ENCODE results near the gene ZNF598.
A peak's percentile ranks its signal among the peaks of the same experiment; 100 is the strongest.

ZNF598 gene

GRCh38 chr16:1981398-1981836, 28.2 kb downstream of the ZNF598 start, which contains the start of gene NOXO1:
Gene NOXO1 (minus strand): TSS chr16:1981469. CDS start chr16:1981179, 290 bp downstream.
- Histone ChIP-seq H3K27me3 (ENCODE audit: control insufficient read depth, insufficient read depth, low read length) (peaks cover 41% of the 10 kb centered on the region), H3K36me3 (ENCODE audit: control insufficient read depth, low read depth, low read length) (peaks cover 15% of the 10 kb centered on the region), H3K27ac (ENCODE audit: low read length) (no peak within 1 kb of the TSS), H3K4me3 (ENCODE audit: low read length) (no peak within 1 kb of the TSS), H3K9ac (ENCODE audit: low read length) (no peak within 1 kb of the TSS), H3K9me3 (ENCODE audit: control insufficient read depth, low read depth, low read length) (no peaks in the 10 kb centered on the region), H3K4me1 (ENCODE audit: control insufficient read depth, low read depth, low read length) (peaks cover 13% of the 10 kb centered on the region)

GRCh38 chr16:1980770-1981087, 28.9 kb downstream of the ZNF598 start:
- no peak overlapping the region for H3K27ac ChIP-seq (ENCODE audit: low read length)
- H3K4me3 ChIP-seq (ENCODE audit: low read length), result no peak overlapping the region
- peaks cover 41% of the 10 kb centered on the region for H3K27me3 ChIP-seq (ENCODE audit: control insufficient read depth, insufficient read depth, low read length)
- no peaks in the 10 kb centered on the region for H3K9me3 ChIP-seq (ENCODE audit: control insufficient read depth, low read depth, low read length)
- peaks cover 15% of the 10 kb centered on the region for H3K36me3 ChIP-seq (ENCODE audit: control insufficient read depth, low read depth, low read length)
- H3K4me1 ChIP-seq (ENCODE audit: control insufficient read depth, low read depth, low read length), result peaks cover 13% of the 10 kb centered on the region
- no peak overlapping the region for H3K9ac ChIP-seq (ENCODE audit: low read length)

- peak overlapping the region; percentile 30 for H3K4me3 ChIP-seq (ENCODE audit: low read length)
- H3K9ac ChIP-seq (ENCODE audit: low read length), result no peak overlapping the region
- H3K27me3 ChIP-seq (ENCODE audit: control insufficient read depth, insufficient read depth, low read length), result peaks cover 41% of the 10 kb centered on the region
- no peak overlapping the region for H3K27ac ChIP-seq (ENCODE audit: low read length)
- peaks cover 19% of the 10 kb centered on the region for H3K36me3 ChIP-seq (ENCODE audit: control insufficient read depth, low read depth, low read length)
- H3K4me1 ChIP-seq (ENCODE audit: control insufficient read depth, low read depth, low read length), result peaks cover 13% of the 10 kb centered on the region
- H3K9me3 ChIP-seq (ENCODE audit: control insufficient read depth, low read depth, low read length), result no peaks in the 10 kb centered on the region
Measured at GRCh38 chr16:1980030-1980769, 29.4 kb downstream of the ZNF598 start.

- H3K4me3 ChIP-seq (ENCODE audit: low read length), result peak overlapping the region; percentile 30
Measured at GRCh38 chr16:1979271-1980029, 30.2 kb downstream of the ZNF598 start.

GRCh38 chr16:1978476-1979120, 31.0 kb downstream of the ZNF598 start:
- no peak overlapping the region for H3K9ac ChIP-seq (ENCODE audit: low read length)
- H3K27ac ChIP-seq (ENCODE audit: low read length), result no peak overlapping the region
- peak overlapping the region; percentile 30 for H3K4me3 ChIP-seq (ENCODE audit: low read length)
- H3K4me1 ChIP-seq (ENCODE audit: control insufficient read depth, low read depth, low read length), result peaks cover 13% of the 10 kb centered on the region
- peaks cover 28% of the 10 kb centered on the region for H3K36me3 ChIP-seq (ENCODE audit: control insufficient read depth, low read depth, low read length)
- H3K9me3 ChIP-seq (ENCODE audit: control insufficient read depth, low read depth, low read length), result no peaks in the 10 kb centered on the region
- peaks cover 41% of the 10 kb centered on the region for H3K27me3 ChIP-seq (ENCODE audit: control insufficient read depth, insufficient read depth, low read length)

More at GRCh38 chr16:1979271-1980029, 30.2 kb downstream of the ZNF598 start:
- Histone ChIP-seq H3K4me1 (ENCODE audit: control insufficient read depth, low read depth, low read length) (peaks cover 13% of the 10 kb centered on the region), H3K9ac (ENCODE audit: low read length) (no peak overlapping the region), H3K36me3 (ENCODE audit: control insufficient read depth, low read depth, low read length) (peaks cover 26% of the 10 kb centered on the region), H3K27ac (ENCODE audit: low read length) (no peak overlapping the region), H3K27me3 (ENCODE audit: control insufficient read depth, insufficient read depth, low read length) (peaks cover 41% of the 10 kb centered on the region), H3K9me3 (ENCODE audit: control insufficient read depth, low read depth, low read length) (no peaks in the 10 kb centered on the region)

GRCh38 chr16:1977875-1978268, 31.7 kb downstream of the ZNF598 start:
- Histone ChIP-seq H3K27me3 (ENCODE audit: control insufficient read depth, insufficient read depth, low read length) (peaks cover 37% of the 10 kb centered on the region), H3K9ac (ENCODE audit: low read length) (no peak overlapping the region), H3K4me1 (ENCODE audit: control insufficient read depth, low read depth, low read length) (peaks cover 9% of the 10 kb centered on the region), H3K4me3 (ENCODE audit: low read length) (no peak overlapping the region), H3K36me3 (ENCODE audit: control insufficient read depth, low read depth, low read length) (peaks cover 28% of the 10 kb centered on the region), H3K9me3 (ENCODE audit: control insufficient read depth, low read depth, low read length) (no peaks in the 10 kb centered on the region), H3K27ac (ENCODE audit: low read length) (no peak overlapping the region)

- Histone ChIP-seq H3K27ac (ENCODE audit: low read length) (no peak overlapping the region), H3K27me3 (ENCODE audit: control insufficient read depth, insufficient read depth, low read length) (peaks cover 30% of the 10 kb centered on the region), H3K4me3 (ENCODE audit: low read length) (no peak overlapping the region), H3K9me3 (ENCODE audit: control insufficient read depth, low read depth, low read length) (no peaks in the 10 kb centered on the region), H3K36me3 (ENCODE audit: control insufficient read depth, low read depth, low read length) (peaks cover 28% of the 10 kb centered on the region), H3K9ac (ENCODE audit: low read length) (no peak overlapping the region), H3K4me1 (ENCODE audit: control insufficient read depth, low read depth, low read length) (peaks cover 9% of the 10 kb centered on the region)
Measured at GRCh38 chr16:1976951-1977874, 32.4 kb downstream of the ZNF598 start.

- Histone ChIP-seq H3K4me1 (ENCODE audit: control insufficient read depth, low read depth, low read length) (peaks cover 9% of the 10 kb centered on the region), H3K9ac (ENCODE audit: low read length) (no peak overlapping the region), H3K27ac (ENCODE audit: low read length) (no peak overlapping the region), H3K27me3 (ENCODE audit: control insufficient read depth, insufficient read depth, low read length) (peaks cover 20% of the 10 kb centered on the region), H3K9me3 (ENCODE audit: control insufficient read depth, low read depth, low read length) (no peaks in the 10 kb centered on the region), H3K4me3 (ENCODE audit: low read length) (no peak overlapping the region), H3K36me3 (ENCODE audit: control insufficient read depth, low read depth, low read length) (peaks cover 28% of the 10 kb centered on the region)
Measured at GRCh38 chr16:1976216-1976520, 33.5 kb downstream of the ZNF598 start.

GRCh38 chr16:1975432-1976215, 34.0 kb downstream of the ZNF598 start:
- Histone ChIP-seq H3K27me3 (ENCODE audit: control insufficient read depth, insufficient read depth, low read length) (peaks cover 14% of the 10 kb centered on the region), H3K9ac (ENCODE audit: low read length) (no peak overlapping the region), H3K27ac (ENCODE audit: low read length) (no peak overlapping the region), H3K4me3 (ENCODE audit: low read length) (no peak overlapping the region), H3K36me3 (ENCODE audit: control insufficient read depth, low read depth, low read length) (peaks cover 28% of the 10 kb centered on the region), H3K4me1 (ENCODE audit: control insufficient read depth, low read depth, low read length) (peaks cover 8% of the 10 kb centered on the region), H3K9me3 (ENCODE audit: control insufficient read depth, low read depth, low read length) (no peaks in the 10 kb centered on the region)

- H3K4me1 ChIP-seq (ENCODE audit: control insufficient read depth, low read depth, low read length), result no peaks in the 10 kb centered on the region
- no peak overlapping the region for H3K9ac ChIP-seq (ENCODE audit: low read length)
- H3K4me3 ChIP-seq (ENCODE audit: low read length), result no peak overlapping the region
- H3K36me3 ChIP-seq (ENCODE audit: control insufficient read depth, low read depth, low read length), result peaks cover 28% of the 10 kb centered on the region
- no peaks in the 10 kb centered on the region for H3K9me3 ChIP-seq (ENCODE audit: control insufficient read depth, low read depth, low read length)
- no peak overlapping the region for H3K27ac ChIP-seq (ENCODE audit: low read length)
- H3K27me3 ChIP-seq (ENCODE audit: control insufficient read depth, insufficient read depth, low read length), result peaks cover 2% of the 10 kb centered on the region
Measured at GRCh38 chr16:1974157-1975070, 35.2 kb downstream of the ZNF598 start.

All from iPS-18a (cell line).